Measurements from ENCODE around the gene OR10A3. TPM values are rescaled to one million over a fixed set of nuclear protein-coding genes. Genes with fewer than 3 reads are reported as not detected.

Gene OR10A3, protein sequence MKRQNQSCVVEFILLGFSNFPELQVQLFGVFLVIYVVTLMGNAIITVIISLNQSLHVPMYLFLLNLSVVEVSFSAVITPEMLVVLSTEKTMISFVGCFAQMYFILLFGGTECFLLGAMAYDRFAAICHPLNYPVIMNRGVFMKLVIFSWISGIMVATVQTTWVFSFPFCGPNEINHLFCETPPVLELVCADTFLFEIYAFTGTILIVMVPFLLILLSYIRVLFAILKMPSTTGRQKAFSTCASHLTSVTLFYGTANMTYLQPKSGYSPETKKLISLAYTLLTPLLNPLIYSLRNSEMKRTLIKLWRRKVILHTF
- not detected in 2 replicates for total RNA-seq

DNA sequence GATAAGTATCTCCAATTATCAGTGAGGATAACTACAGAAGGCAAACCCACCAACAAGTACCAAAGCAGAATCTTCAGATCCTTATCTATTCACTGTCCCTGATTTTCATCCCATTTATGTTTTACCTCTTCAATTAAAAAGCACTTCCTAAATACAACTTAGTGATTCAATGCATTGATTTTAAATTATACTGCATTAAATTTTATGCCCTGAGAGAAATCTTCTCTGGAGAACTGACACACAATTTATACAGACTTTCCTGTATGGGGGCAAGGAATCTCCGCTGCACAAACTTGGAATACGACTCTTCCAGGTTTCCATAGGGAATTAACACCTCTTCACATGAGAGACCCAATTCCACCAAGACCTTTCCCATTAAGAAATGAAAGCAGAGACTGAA, at the start of gene OR10A3:
OR10A3 (minus strand) TSS at position 101 of the 400 bp plus-strand sequence. CDS start 2,188 bp downstream, outside the sequence.

DNA sequence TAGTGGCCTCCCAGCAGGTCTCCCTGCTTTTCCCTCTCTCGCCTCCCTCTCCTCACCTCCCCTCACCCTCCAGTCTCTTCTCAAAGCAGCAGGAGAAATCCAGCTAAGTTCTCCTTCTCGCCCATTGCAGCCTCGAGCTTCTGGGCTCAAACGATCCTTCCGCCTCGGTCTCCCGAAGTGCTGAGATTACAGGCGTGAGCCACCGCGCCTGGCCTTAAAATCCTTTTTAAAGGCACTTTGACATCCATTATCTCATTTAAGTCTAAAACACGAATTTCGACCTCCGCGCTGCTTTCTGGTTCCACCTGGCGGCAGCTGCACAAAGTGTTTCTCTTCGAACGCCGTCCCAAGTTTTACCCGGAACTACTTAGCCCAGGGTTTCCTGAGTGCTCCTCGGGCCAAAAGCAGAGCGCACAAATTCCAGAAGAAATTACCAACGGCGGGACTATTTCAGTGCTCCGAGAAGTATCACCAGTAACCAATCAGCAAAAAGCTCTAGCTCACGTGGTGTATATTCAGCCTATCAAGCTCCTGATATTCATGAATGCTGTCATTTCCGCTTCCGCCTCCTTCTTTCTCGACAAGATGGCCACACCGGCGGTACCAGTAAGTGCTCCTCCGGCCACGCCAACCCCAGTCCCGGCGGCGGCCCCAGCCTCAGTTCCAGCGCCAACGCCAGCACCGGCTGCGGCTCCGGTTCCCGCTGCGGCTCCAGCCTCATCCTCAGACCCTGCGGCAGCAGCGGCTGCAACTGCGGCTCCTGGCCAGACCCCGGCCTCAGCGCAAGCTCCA, 45.5 kb upstream of the OR10A3 start, which contains the start of gene EIF3F:
EIF3F (plus strand) TSS at position 570 of the 792 bp plus-strand sequence; CDS start at position 586, 16 bp downstream.

DNA sequence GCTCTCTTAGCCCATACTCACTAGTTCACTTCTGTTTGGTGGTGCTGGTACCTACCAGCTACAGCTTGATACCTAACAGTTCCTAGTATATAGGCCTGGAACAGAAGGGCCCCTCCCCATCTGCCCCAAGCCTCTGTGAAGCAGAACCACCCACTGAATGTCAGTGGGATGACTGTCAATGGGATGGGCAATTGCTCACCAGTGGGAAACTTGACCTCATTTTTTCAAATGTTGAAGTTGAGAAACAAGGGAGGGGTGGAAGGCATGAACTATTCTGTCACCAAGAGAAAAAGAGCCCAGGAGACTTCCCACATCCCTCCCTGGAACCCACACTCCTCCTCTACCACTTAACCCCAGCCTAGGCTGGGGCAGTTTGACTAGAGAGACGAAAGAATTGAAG, 23.9 kb upstream of the OR10A3 start, which contains the start of gene NLRP10:
NLRP10 (minus strand) TSS at position 62 of the 400 bp plus-strand sequence. CDS start 1,952 bp downstream, outside the sequence.

DNA sequence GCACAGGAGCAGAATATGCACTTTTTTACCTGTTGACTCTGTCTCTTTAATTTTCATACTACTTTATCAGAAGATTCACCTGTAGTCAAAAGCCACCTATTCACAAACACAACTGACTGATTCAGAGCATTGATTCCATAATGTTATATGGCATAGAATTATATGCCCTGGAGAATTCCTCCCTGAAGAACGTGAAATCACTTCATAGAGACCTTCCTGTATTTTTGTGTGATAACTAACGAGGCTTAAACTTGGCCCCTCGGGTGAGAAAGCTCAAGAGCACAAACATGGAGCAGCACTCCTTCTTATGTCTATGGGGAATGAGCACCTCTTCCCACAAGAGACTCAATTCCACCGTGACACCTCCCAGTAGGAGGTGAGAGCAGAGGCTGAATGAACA, 10.3 kb downstream of the OR10A3 start, which contains the start of gene OR10A6:
OR10A6 (minus strand) TSS at position 101 of the 400 bp plus-strand sequence. CDS start 2,606 bp downstream, outside the sequence.

Other genes with a start within 250 kb of the OR10A3 start
- gene OVCH2, start 235.2 kb downstream of the OR10A3 start, total RNA-seq = 0.34 and 10.7 TPM in 2 replicates
- gene OR5P2, start 144.8 kb downstream of the OR10A3 start, total RNA-seq = under 0.01 and 3.0 TPM in 2 replicates
- under 0.01 and 4.1 TPM in 2 replicates for gene OR5P3, start 110.9 kb downstream of the OR10A3 start, total RNA-seq
- 0.07 TPM in 1 of 2 replicates, not detected in the other for gene OR10A6, start 10.4 kb downstream of the OR10A3 start, total RNA-seq
- gene NLRP10, start 23.7 kb upstream of the OR10A3 start, total RNA-seq = 1.6 and 6.8 TPM in 2 replicates
- gene EIF3F, start 45.6 kb upstream of the OR10A3 start, total RNA-seq = 194 and 269 TPM in 2 replicates
- gene TUB, start 139.5 kb upstream of the OR10A3 start, total RNA-seq = under 0.01 and 0.57 TPM in 2 replicates
- gene RIC3, start 227.3 kb upstream of the OR10A3 start, total RNA-seq = 0.68 and 1.9 TPM in 2 replicates

Measured in nasal cavity respiratory epithelium epithelial cell of viscerocranial mucosa (primary cell).